ENCODE results near the gene RAD54L. TPM values are rescaled to one million over a fixed set of nuclear protein-coding genes. Genes with fewer than 3 reads are reported as not detected.

Gene RAD54L
- total RNA-seq, 2 donors from 2014 or later, result 38.6 to 58.3 TPM

DNA sequence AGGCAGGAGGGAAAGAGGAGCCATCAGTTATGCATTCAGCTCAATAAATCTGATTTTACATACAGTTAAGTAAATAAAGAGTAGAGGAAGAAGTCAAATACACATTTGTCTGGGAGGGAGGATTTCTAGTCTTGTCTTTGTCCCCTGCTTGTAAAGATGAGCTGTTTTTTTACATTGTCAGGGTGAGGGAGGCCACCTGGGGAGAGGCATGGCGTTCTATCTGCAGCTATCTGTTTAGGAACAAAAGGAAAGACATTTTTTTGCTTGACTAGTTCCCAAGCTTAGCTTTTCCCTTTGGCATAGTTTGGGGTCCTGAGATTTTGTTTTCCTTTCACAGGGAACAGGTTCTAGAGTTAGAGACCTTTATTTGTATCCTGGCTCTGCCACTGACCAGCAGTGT lies 14.9 kb downstream of the RAD54L start:
- Histone ChIP-seq H3K4me1 (ENCODE audit: control insufficient read depth, insufficient read depth, low read length) (peaks cover 14% of the 10 kb centered on the region), H3K9me3 (ENCODE audit: control insufficient read depth, low read length) (no peaks in the 10 kb centered on the region), H3K36me3 (ENCODE audit: control insufficient read depth, insufficient read depth, low read length) (peaks cover 77% of the 10 kb centered on the region), H3K27me3 (ENCODE audit: control insufficient read depth, insufficient read depth, low read length, poor library complexity, severe bottlenecking) (no peaks in the 10 kb centered on the region), H3K9ac (ENCODE audit: extremely low read depth, low read length, poor library complexity, severe bottlenecking) (peak overlapping the region; percentile 38), H3K27ac (ENCODE audit: low read depth, low read length) (peak overlapping the region; percentile 1), H3K4me3 (ENCODE audit: low read length) (peak overlapping the region; percentile 14)
- H3K27me3 Mint-ChIP-seq (ENCODE audit: insufficient read depth), result no peaks in the 10 kb centered on the region
- H3K4me1 Mint-ChIP-seq, result peaks cover 26% of the 10 kb centered on the region
- TF ChIP-seq, protein P1, sequence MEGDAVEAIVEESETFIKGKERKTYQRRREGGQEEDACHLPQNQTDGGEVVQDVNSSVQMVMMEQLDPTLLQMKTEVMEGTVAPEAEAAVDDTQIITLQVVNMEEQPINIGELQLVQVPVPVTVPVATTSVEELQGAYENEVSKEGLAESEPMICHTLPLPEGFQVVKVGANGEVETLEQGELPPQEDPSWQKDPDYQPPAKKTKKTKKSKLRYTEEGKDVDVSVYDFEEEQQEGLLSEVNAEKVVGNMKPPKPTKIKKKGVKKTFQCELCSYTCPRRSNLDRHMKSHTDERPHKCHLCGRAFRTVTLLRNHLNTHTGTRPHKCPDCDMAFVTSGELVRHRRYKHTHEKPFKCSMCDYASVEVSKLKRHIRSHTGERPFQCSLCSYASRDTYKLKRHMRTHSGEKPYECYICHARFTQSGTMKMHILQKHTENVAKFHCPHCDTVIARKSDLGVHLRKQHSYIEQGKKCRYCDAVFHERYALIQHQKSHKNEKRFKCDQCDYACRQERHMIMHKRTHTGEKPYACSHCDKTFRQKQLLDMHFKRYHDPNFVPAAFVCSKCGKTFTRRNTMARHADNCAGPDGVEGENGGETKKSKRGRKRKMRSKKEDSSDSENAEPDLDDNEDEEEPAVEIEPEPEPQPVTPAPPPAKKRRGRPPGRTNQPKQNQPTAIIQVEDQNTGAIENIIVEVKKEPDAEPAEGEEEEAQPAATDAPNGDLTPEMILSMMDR (conservative IDR thresholded peaks at IDR 0.05), result no peak
- peaks cover 70% of the 10 kb centered on the region for H3K36me3 Mint-ChIP-seq (ENCODE audit: low read depth)
- H3K27ac Mint-ChIP-seq, result peak overlapping the region; percentile 68
- no peaks in the 10 kb centered on the region for H3K9me3 Mint-ChIP-seq
- peak; percentile 71 for DNase-seq
- H3K4me3 Mint-ChIP-seq, result no peak overlapping the region
- 20 to 28% methylated on average over 1 of the region's 1 CpG for WGBS, 2 experiments (ENCODE audit: insufficient coverage in 1 of 2, insufficient read length in 1 of 2)

DNA sequence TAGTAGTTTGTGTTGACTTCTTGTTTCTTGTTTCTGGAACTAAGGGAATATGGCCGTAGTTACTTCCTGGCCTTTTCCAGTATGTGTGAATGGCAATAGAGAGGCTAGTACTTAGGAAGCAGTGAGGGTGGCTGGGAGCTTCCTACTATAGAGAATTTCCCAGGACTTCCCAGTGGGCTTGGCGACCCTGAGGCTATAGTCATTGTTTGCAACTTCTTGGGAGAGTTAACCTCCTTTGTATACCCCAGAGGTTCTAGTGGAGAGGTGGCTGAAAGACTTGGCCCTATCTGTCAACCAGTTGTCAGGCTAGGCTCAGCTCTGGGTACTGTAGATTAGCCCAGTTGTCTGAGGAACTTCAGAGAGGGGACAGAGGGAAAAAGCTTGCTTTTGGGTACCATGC lies 15.6 kb downstream of the RAD54L start:
- Mint-ChIP-seq H3K4me3 (no peak overlapping the region), H3K27ac (peak overlapping the region; percentile 68), H3K9me3 (no peaks in the 10 kb centered on the region), H3K27me3 (ENCODE audit: insufficient read depth) (no peaks in the 10 kb centered on the region), H3K36me3 (ENCODE audit: low read depth) (peaks cover 72% of the 10 kb centered on the region), H3K4me1 (peaks cover 26% of the 10 kb centered on the region)
- 80 to 92% methylated on average over 1 to 2 of the region's 2 CpGs for WGBS, 2 experiments (ENCODE audit: insufficient coverage in 1 of 2, insufficient read length in 1 of 2)
- Histone ChIP-seq H3K9ac (ENCODE audit: extremely low read depth, low read length, poor library complexity, severe bottlenecking) (peak overlapping the region; percentile 38), H3K9me3 (ENCODE audit: control insufficient read depth, low read length) (no peaks in the 10 kb centered on the region), H3K36me3 (ENCODE audit: control insufficient read depth, insufficient read depth, low read length) (peaks cover 79% of the 10 kb centered on the region), H3K4me1 (ENCODE audit: control insufficient read depth, insufficient read depth, low read length) (peaks cover 14% of the 10 kb centered on the region), H3K4me3 (ENCODE audit: low read length) (peak overlapping the region; percentile 14), H3K27ac (ENCODE audit: low read depth, low read length) (no peak overlapping the region), H3K27me3 (ENCODE audit: control insufficient read depth, insufficient read depth, low read length, poor library complexity, severe bottlenecking) (no peaks in the 10 kb centered on the region)
- TF ChIP-seq, protein P1 (conservative IDR thresholded peaks at IDR 0.05), result no peak
- DNase-seq, result no peak

DNA sequence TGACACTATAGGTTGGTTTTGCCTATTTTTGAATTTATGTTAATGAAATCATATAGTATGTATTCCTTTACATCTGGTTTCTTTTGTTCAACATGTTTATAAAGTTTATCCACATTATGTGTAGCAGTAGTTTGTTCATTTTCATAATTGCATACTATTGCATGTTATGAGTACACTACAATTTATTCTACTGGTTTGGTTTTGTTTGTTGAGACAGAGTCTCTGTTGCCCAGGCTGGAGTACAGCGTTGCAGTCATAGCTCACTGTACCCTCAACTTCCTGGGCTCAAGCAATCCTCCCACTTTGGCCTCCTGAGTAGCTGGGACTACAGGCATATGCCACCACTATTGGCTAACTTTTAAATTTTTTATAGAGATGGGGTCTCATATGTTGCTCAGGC lies 21.0 kb downstream of the RAD54L start:
- no peaks in the 10 kb centered on the region for H3K9me3 ChIP-seq (ENCODE audit: control insufficient read depth, low read length)
- Mint-ChIP-seq H3K4me1 (peaks cover 7% of the 10 kb centered on the region), H3K27ac (no peak overlapping the region), H3K9me3 (no peaks in the 10 kb centered on the region), H3K4me3 (no peak overlapping the region), H3K27me3 (ENCODE audit: insufficient read depth) (no peaks in the 10 kb centered on the region), H3K36me3 (ENCODE audit: low read depth) (peaks cover 78% of the 10 kb centered on the region)
- no peak overlapping the region for H3K9ac ChIP-seq (ENCODE audit: extremely low read depth, low read length, poor library complexity, severe bottlenecking)
- TF ChIP-seq, protein P1 (conservative IDR thresholded peaks at IDR 0.05), result no peak
- DNase-seq, result no peak
- H3K4me3 ChIP-seq (ENCODE audit: low read length), result no peak overlapping the region
- H3K27ac ChIP-seq (ENCODE audit: low read depth, low read length), result no peak overlapping the region
- peaks cover 3% of the 10 kb centered on the region for H3K4me1 ChIP-seq (ENCODE audit: control insufficient read depth, insufficient read depth, low read length)
- no peaks in the 10 kb centered on the region for H3K27me3 ChIP-seq (ENCODE audit: control insufficient read depth, insufficient read depth, low read length, poor library complexity, severe bottlenecking)
- peaks cover 90% of the 10 kb centered on the region for H3K36me3 ChIP-seq (ENCODE audit: control insufficient read depth, insufficient read depth, low read length)
- 80 to 95% methylated on average over 1 of the region's 1 CpG for WGBS, 2 experiments (ENCODE audit: insufficient coverage in 1 of 2, insufficient read length in 1 of 2)
